ENCODE results near the gene SLC25A47. TPM values are rescaled to one million over a fixed set of nuclear protein-coding genes. Genes with fewer than 3 reads are reported as not detected.

Gene SLC25A47
- under 1 TPM; 0.37 to 0.87 TPM for total RNA-seq
- polyA plus RNA-seq (ENCODE audit: insufficient read depth, low read depth, low replicate concordance): 0.78 TPM
- long read RNA-seq, donor 1: 0 reads
- long read RNA-seq, donor 2: 0 reads

- intact Hi-C loops (cut with DNase I; ENCODE audit: low total_unique reads): no loop called here
- 92 to 96% methylated on average over 15 to 16 of the region's 16 CpGs for WGBS, 2 donors
Measured at GRCh38 chr14:100323121-100323941, at the start of gene SLC25A47. TSS of gene SLC25A47 (plus strand) at chr14:100323339. CDS start at chr14:100323415, 76 bp downstream.

GRCh38 chr14:100274250-100274649 is 48.9 kb upstream of the SLC25A47 start:
- Histone ChIP-seq H3K9me3 (no peaks in the 10 kb centered on the region), H3K4me1 (no peaks in the 10 kb centered on the region), H3K4me3 (no peak overlapping the region), H3K36me3 (ENCODE audit: low read depth, missing control alignments) (no peaks in the 10 kb centered on the region), H3K27me3 (no peaks in the 10 kb centered on the region), H3K27ac (no peak overlapping the region)
- 84 to 92% methylated on average over 4 of the region's 4 CpGs for WGBS, 2 donors
- TF ChIP-seq CTCF (IDR thresholded peaks at IDR 0.05): no peak
- TF ChIP-seq POLR2A (IDR thresholded peaks at IDR 0.05): no peak
- no peak for DNase-seq
- intact Hi-C loops (cut with DNase I; ENCODE audit: low total_unique reads): no loop called here

More at GRCh38 chr14:100323121-100323941, at the start of gene SLC25A47:
- no peak for TF ChIP-seq CTCF (IDR thresholded peaks at IDR 0.05)
- TF ChIP-seq POLR2A (IDR thresholded peaks at IDR 0.05): no peak
- no peaks in the 10 kb centered on the region for H3K36me3 ChIP-seq (ENCODE audit: low read depth, missing control alignments)
- H3K27me3 ChIP-seq: no peaks in the 10 kb centered on the region
- DNase-seq: no peak
- H3K4me1 ChIP-seq: no peaks in the 10 kb centered on the region
- no peaks in the 10 kb centered on the region for H3K9me3 ChIP-seq
- no peak within 1 kb of the TSS for H3K27ac ChIP-seq
- no peak within 1 kb of the TSS for H3K4me3 ChIP-seq

- Histone ChIP-seq H3K9me3 (no peaks in the 10 kb centered on the region), H3K27ac (no peak overlapping the region), H3K4me3 (no peak overlapping the region), H3K27me3 (no peaks in the 10 kb centered on the region), H3K4me1 (no peaks in the 10 kb centered on the region), H3K36me3 (ENCODE audit: low read depth, missing control alignments) (no peaks in the 10 kb centered on the region)
- TF ChIP-seq POLR2A (IDR thresholded peaks at IDR 0.05): no peak
- TF ChIP-seq CTCF (IDR thresholded peaks at IDR 0.05): no peak
- WGBS, 2 donors: 74 to 75% methylated on average over 7 of the region's 7 CpGs
- DNase-seq: no peak
- intact Hi-C loops (cut with DNase I; ENCODE audit: low total_unique reads): no loop called here
Measured at GRCh38 chr14:100275214-100275613, 47.9 kb upstream of the SLC25A47 start.

- no peak for DNase-seq
- 66 to 72% methylated on average over 8 of the region's 8 CpGs for WGBS, 2 donors
- H3K9me3 ChIP-seq: no peaks in the 10 kb centered on the region
- no peaks in the 10 kb centered on the region for H3K27me3 ChIP-seq
- H3K27ac ChIP-seq: no peak overlapping the region
- H3K36me3 ChIP-seq (ENCODE audit: low read depth, missing control alignments): no peaks in the 10 kb centered on the region
- no peaks in the 10 kb centered on the region for H3K4me1 ChIP-seq
- TF ChIP-seq CTCF (IDR thresholded peaks at IDR 0.05): no peak
- no peak for TF ChIP-seq POLR2A (IDR thresholded peaks at IDR 0.05)
- H3K4me3 ChIP-seq: no peak overlapping the region
- intact Hi-C loops (cut with DNase I; ENCODE audit: low total_unique reads): no loop called here
Measured at GRCh38 chr14:100278702-100279101, 44.4 kb upstream of the SLC25A47 start.
